MM.1S (cell line): ENCODE data around the gene GPX4.

Experiments used
- DNase-seq: peaks from one replicate; pipeline ENCODE4 v3.0.0-alpha.2; 2015
- H2AFZ ChIP-seq: fragments of 300-600 bp; sonication (generic); 2 replicates; pipeline ENCODE4 v1.6.0; 2016; ENCODE audit warnings: antibody characterized with exemption, low read length
- H3F3A ChIP-seq: fragments of 300-600 bp; sonication (generic); 2 replicates; pipeline ENCODE4 v1.6.1; 2016; ENCODE audit warnings: mild to moderate bottlenecking, antibody characterized with exemption, low read length, moderate library complexity, mixed read lengths; ENCODE audit not compliant: insufficient read depth
- H3K27ac ChIP-seq: fragments of 300-600 bp; sonication (generic); 2 replicates; pipeline ENCODE4 v1.5.1; 2016; ENCODE audit warnings: mild to moderate bottlenecking, low read length
- H3K27me3 ChIP-seq: fragments of 300-600 bp; sonication (generic); replicated peaks from 2 replicates; pipeline ENCODE4 v1.6.0; 2016; ENCODE audit warnings: low read length; ENCODE audit not compliant: insufficient read depth
- H3K36me3 ChIP-seq: fragments of 300-600 bp; sonication (generic); replicated peaks from 2 replicates; pipeline ENCODE4 v1.6.1; 2016; ENCODE audit warnings: mild to moderate bottlenecking, low read length, mixed read lengths; ENCODE audit not compliant: insufficient read depth
- H3K4me1 ChIP-seq: fragments of 300-600 bp; sonication (generic); 2 replicates; pipeline ENCODE4 v1.6.1; 2016; ENCODE audit warnings: low read length, mixed read lengths
- H3K4me2 ChIP-seq: fragments of 300-600 bp; sonication (generic); 2 replicates; pipeline ENCODE4 v1.6.0; 2016; ENCODE audit warnings: low read depth, low read length
- H3K4me3 ChIP-seq: fragments of 300-600 bp; sonication (generic); 2 replicates; pipeline ENCODE4 v1.5.1; 2016; ENCODE audit warnings: low read length, mixed read lengths
- H3K79me2 ChIP-seq: fragments of 300-600 bp; sonication (generic); 2 replicates; pipeline ENCODE4 v1.6.1; 2016; ENCODE audit warnings: mixed run types, low read length, mixed read lengths
- H3K9ac ChIP-seq: fragments of 300-600 bp; sonication (generic); 2 replicates; pipeline ENCODE4 v1.6.1; 2016; ENCODE audit warnings: low read length, mixed read lengths
- H3K9me2 ChIP-seq: fragments of 300-600 bp; sonication (generic); replicated peaks from 2 replicates; pipeline ENCODE4 v1.6.1; 2016; ENCODE audit warnings: mild to moderate bottlenecking, low read length, mixed read lengths; ENCODE audit not compliant: insufficient read depth
- H3K9me3 ChIP-seq: fragments of 300-600 bp; sonication (generic); replicated peaks from 2 replicates; pipeline ENCODE4 v1.6.1; 2016; ENCODE audit warnings: mild to moderate bottlenecking, low read length, mixed read lengths; ENCODE audit not compliant: insufficient read depth
- H4K20me1 ChIP-seq: fragments of 300-600 bp; sonication (generic); 2 replicates; pipeline ENCODE4 v1.6.1; 2016; ENCODE audit warnings: mild to moderate bottlenecking, low read length, moderate library complexity, mixed read lengths; ENCODE audit not compliant: insufficient read depth
- CTCF ChIP-seq: fragments of 300-600 bp; sonication (generic); IDR thresholded peaks from 2 replicates; pipeline ENCODE4 v1.5.1; 2016; ENCODE audit warnings: antibody characterized with exemption, low read length, mixed read lengths
- EZH2 ChIP-seq: fragments of 300-600 bp; sonication (generic); optimal IDR thresholded peaks from 2 replicates; pipeline ENCODE3; 2017; ENCODE audit warnings: low read depth, mild to moderate bottlenecking, antibody characterized with exemption, low read length, mixed read lengths
- EZH2phosphoT487 ChIP-seq: fragments of 300-600 bp; sonication (generic); IDR thresholded peaks from 2 replicates; pipeline ENCODE4 v1.6.1; 2018; ENCODE audit warnings: antibody characterized with exemption, low read length

GPX4 gene

GRCh38 chr19:1094978-1095701 is 8.7 kb upstream of the GPX4 start, which contains the start of gene POLR2E:
POLR2E (minus strand) TSS chr19:1095375; CDS start chr19:1095315, 60 bp downstream.
- no peak within 1 kb of the TSS for H3K27ac ChIP-seq
- H3K9me2 ChIP-seq: no peaks in the 10 kb centered on the region
- peak within 1 kb of the TSS; percentile 63 for H3K4me2 ChIP-seq
- DNase-seq: peak; percentile 100
- H4K20me1 ChIP-seq: peaks cover 7% of the 10 kb centered on the region; the same call in 1 of the 2 replicates
- H3K27me3 ChIP-seq: no peaks in the 10 kb centered on the region
- no peaks in the 10 kb centered on the region for H3K36me3 ChIP-seq
- H2AFZ ChIP-seq: peak within 1 kb of the TSS; percentile 61
- peak within 1 kb of the TSS; percentile 79 for H3K9ac ChIP-seq
- H3K9me3 ChIP-seq: no peaks in the 10 kb centered on the region
- peaks cover 13% of the 10 kb centered on the region for H3K4me1 ChIP-seq
- peak within 1 kb of the TSS; percentile 81 for H3K4me3 ChIP-seq
- no peak for TF ChIP-seq EZH2
- no peak for TF ChIP-seq EZH2phosphoT487
- TF ChIP-seq CTCF: no peak
- H3K79me2 ChIP-seq: peaks cover 38% of the 10 kb centered on the region
- H3F3A ChIP-seq: 0 out of 2 replicates have a peak, but pooled peaks cover 7% of the 10 kb centered on the region

- Histone ChIP-seq H3K27me3 (no peaks in the 10 kb centered on the region), H3K9ac (no peak overlapping the region), H2AFZ (no peak overlapping the region), H3F3A (0 out of 2 replicates have a peak, but pooled peaks cover 3% of the 10 kb centered on the region), H3K4me3 (no peak overlapping the region), H3K79me2 (peaks cover 25% of the 10 kb centered on the region), H4K20me1 (peaks cover 7% of the 10 kb centered on the region; the same call in 1 of the 2 replicates), H3K36me3 (no peaks in the 10 kb centered on the region), H3K4me1 (peaks cover 13% of the 10 kb centered on the region), H3K9me3 (no peaks in the 10 kb centered on the region), H3K27ac (no peak overlapping the region), H3K9me2 (no peaks in the 10 kb centered on the region), H3K4me2 (no peak overlapping the region)
- TF ChIP-seq EZH2 (no peak), CTCF (no peak), EZH2phosphoT487 (no peak)
- DNase-seq: no peak
Observed at GRCh38 chr19:1097810-1098176, 6.0 kb upstream of the GPX4 start.

DNA sequence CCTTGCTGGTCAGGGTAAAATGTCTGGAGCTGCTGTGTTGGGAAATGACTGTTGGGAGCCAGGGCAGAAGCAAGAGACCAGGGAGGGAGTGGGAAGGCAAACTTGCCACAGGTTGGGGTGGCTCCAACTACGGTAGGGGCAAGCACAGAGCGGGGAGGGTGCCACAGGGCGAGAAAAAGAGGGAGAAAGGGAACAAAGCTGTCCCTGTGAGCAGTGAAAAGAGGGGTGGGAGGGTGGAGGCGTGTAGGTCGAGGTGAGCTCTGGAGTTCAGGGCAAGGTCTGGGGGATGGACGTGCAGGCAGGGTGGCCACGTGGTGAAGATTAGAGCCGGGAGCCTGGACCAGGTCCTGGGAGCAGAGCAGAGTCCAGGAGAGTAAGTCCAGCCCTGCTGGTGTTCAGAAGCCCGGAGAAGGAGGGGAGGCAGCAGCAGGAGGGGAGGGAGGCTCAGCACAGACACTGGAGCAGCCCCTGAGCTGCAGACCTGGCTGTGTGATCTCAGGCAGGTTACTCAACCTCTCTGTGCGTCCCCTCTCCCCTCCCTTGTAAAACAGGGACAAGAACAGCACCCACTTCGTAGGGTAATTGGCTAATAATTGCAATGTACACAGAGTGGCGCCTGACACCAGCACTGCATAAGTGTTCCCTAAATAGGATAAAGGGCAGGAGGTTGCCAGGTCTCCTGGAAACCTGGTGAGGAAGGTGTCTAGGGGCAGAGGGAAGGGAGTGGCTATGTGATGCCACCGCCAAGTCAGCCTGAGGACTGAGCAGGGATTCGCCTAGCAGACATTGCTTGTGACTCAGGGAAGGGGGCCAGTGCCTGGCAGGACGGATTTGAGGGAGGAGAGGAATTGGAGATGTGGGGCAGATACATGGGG is 5.4 kb upstream of the GPX4 start:
- H3K9me3 ChIP-seq: no peaks in the 10 kb centered on the region
- peaks cover 18% of the 10 kb centered on the region for H3K79me2 ChIP-seq
- DNase-seq: no peak
- H3K4me3 ChIP-seq: no peak overlapping the region
- H3K27me3 ChIP-seq: no peaks in the 10 kb centered on the region
- H4K20me1 ChIP-seq: peaks cover 7% of the 10 kb centered on the region; the same call in 1 of the 2 replicates
- no peak for TF ChIP-seq CTCF
- TF ChIP-seq EZH2phosphoT487: no peak
- TF ChIP-seq EZH2: no peak
- H3K4me2 ChIP-seq: no peak overlapping the region
- no peak overlapping the region for H3K27ac ChIP-seq
- H3K36me3 ChIP-seq: no peaks in the 10 kb centered on the region
- H3F3A ChIP-seq: peaks cover 3% of the 10 kb centered on the region; the same call in 1 of the 2 replicates
- no peak overlapping the region for H2AFZ ChIP-seq
- no peak overlapping the region for H3K9ac ChIP-seq
- peaks cover 16% of the 10 kb centered on the region for H3K4me1 ChIP-seq
- H3K9me2 ChIP-seq: no peaks in the 10 kb centered on the region
